ENCODE data around the gene CD46. TPM values are rescaled to one million over a fixed set of nuclear protein-coding genes. Genes with fewer than 3 reads are reported as not detected.
A peak's percentile ranks its signal among the peaks of the same experiment; 100 is the strongest.
"Not testable (repeated sequence)": the region's sequence is repeated elsewhere in the genome, so short reads cannot be mapped to it uniquely, and the experiment has no call there.

The CD46 gene
- total RNA-seq, 1 experiment from 2014 or later, result 86.4 TPM

GRCh38 chr1:207776045-207776444, 24.2 kb downstream of the CD46 start:
- H3K27me3 ChIP-seq, DNase-seq, H3K4me3 ChIP-seq, H3K9me3 ChIP-seq: not testable (repeated sequence)
- H3K36me3 ChIP-seq, result peaks cover 32% of the 10 kb centered on the region

- not testable (repeated sequence) for DNase-seq, H3K4me3 ChIP-seq, H3K9me3 ChIP-seq, H3K27me3 ChIP-seq
- peaks cover 31% of the 10 kb centered on the region for H3K36me3 ChIP-seq
Observed at GRCh38 chr1:207777412-207777811, 25.6 kb downstream of the CD46 start.

GRCh38 chr1:207779008-207779407, 27.2 kb downstream of the CD46 start:
- H3K36me3 ChIP-seq, result peaks cover 42% of the 10 kb centered on the region
- DNase-seq, result no peak
- peaks cover 3% of the 10 kb centered on the region; the same call in 1 of the 2 replicates for H3K9me3 ChIP-seq
- H3K27me3 ChIP-seq, result no peaks in the 10 kb centered on the region
- no peak overlapping the region for H3K4me3 ChIP-seq

GRCh38 chr1:207781312-207781711, 29.5 kb downstream of the CD46 start:
- DNase-seq, result no peak
- Histone ChIP-seq H3K27me3 (no peaks in the 10 kb centered on the region), H3K4me3 (no peak overlapping the region), H3K36me3 (peaks cover 47% of the 10 kb centered on the region), H3K9me3 (peaks cover 3% of the 10 kb centered on the region; the same call in 1 of the 2 replicates)

GRCh38 chr1:207787776-207788175, 35.9 kb downstream of the CD46 start:
- Histone ChIP-seq H3K9me3 (no peaks in the 10 kb centered on the region), H3K36me3 (peaks cover 50% of the 10 kb centered on the region), H3K27me3 (no peaks in the 10 kb centered on the region), H3K4me3 (no peak overlapping the region)
- DNase-seq, result no peak

GRCh38 chr1:207789386-207789785, 37.5 kb downstream of the CD46 start:
- Histone ChIP-seq H3K4me3 (no peak overlapping the region), H3K27me3 (no peaks in the 10 kb centered on the region), H3K36me3 (peaks cover 37% of the 10 kb centered on the region), H3K9me3 (no peaks in the 10 kb centered on the region)
- DNase-seq, result no peak

GRCh38 chr1:207789792-207790787, 38.2 kb downstream of the CD46 start:
- H3K36me3 ChIP-seq, result peaks cover 35% of the 10 kb centered on the region
- no peak for DNase-seq

GRCh38 chr1:207791290-207791689, 39.4 kb downstream of the CD46 start:
- H3K4me3 ChIP-seq, result no peak overlapping the region
- no peaks in the 10 kb centered on the region for H3K27me3 ChIP-seq
- peaks cover 28% of the 10 kb centered on the region for H3K36me3 ChIP-seq
- DNase-seq, result no peak
- no peaks in the 10 kb centered on the region for H3K9me3 ChIP-seq

More at GRCh38 chr1:207789792-207790787, 38.2 kb downstream of the CD46 start:
- Histone ChIP-seq H3K9me3 (no peaks in the 10 kb centered on the region), H3K27me3 (no peaks in the 10 kb centered on the region), H3K4me3 (no peak overlapping the region)

GRCh38 chr1:207793327-207793726, 41.5 kb downstream of the CD46 start:
- DNase-seq, result no peak
- Histone ChIP-seq H3K36me3 (peaks cover 16% of the 10 kb centered on the region), H3K9me3 (no peaks in the 10 kb centered on the region), H3K27me3 (no peaks in the 10 kb centered on the region), H3K4me3 (no peak overlapping the region)

GRCh38 chr1:207794861-207795260, 43.0 kb downstream of the CD46 start:
- no peak for DNase-seq
- Histone ChIP-seq H3K4me3 (no peak overlapping the region), H3K27me3 (no peaks in the 10 kb centered on the region), H3K36me3 (peaks cover 16% of the 10 kb centered on the region), H3K9me3 (no peaks in the 10 kb centered on the region)

- Histone ChIP-seq H3K4me3 (no peak overlapping the region), H3K36me3 (peaks cover 6% of the 10 kb centered on the region), H3K27me3 (no peaks in the 10 kb centered on the region), H3K9me3 (no peaks in the 10 kb centered on the region)
- DNase-seq, result peak; percentile 83
Observed at GRCh38 chr1:207797229-207797973, 45.5 kb downstream of the CD46 start.

GRCh38 chr1:207798847-207799246, 47.0 kb downstream of the CD46 start:
- Histone ChIP-seq H3K36me3 (peaks cover 6% of the 10 kb centered on the region), H3K9me3 (no peaks in the 10 kb centered on the region), H3K4me3 (no peak overlapping the region), H3K27me3 (no peaks in the 10 kb centered on the region)
- no peak for DNase-seq

- DNase-seq, result no peak
- Histone ChIP-seq H3K4me3 (no peak overlapping the region), H3K9me3 (no peaks in the 10 kb centered on the region), H3K27me3 (no peaks in the 10 kb centered on the region), H3K36me3 (peaks cover 11% of the 10 kb centered on the region)
Observed at GRCh38 chr1:207799989-207800648, 48.3 kb downstream of the CD46 start.

- no peaks in the 10 kb centered on the region for H3K27me3 ChIP-seq
- no peaks in the 10 kb centered on the region for H3K9me3 ChIP-seq
- no peak overlapping the region for H3K4me3 ChIP-seq
- H3K36me3 ChIP-seq, result peaks cover 17% of the 10 kb centered on the region
- DNase-seq, result no peak
Observed at GRCh38 chr1:207801819-207802218, 50.0 kb downstream of the CD46 start.

GRCh38 chr1:207803678-207804077, 51.8 kb downstream of the CD46 start:
- Histone ChIP-seq H3K36me3 (peaks cover 26% of the 10 kb centered on the region), H3K27me3 (no peaks in the 10 kb centered on the region), H3K9me3 (no peaks in the 10 kb centered on the region), H3K4me3 (no peak overlapping the region)
- no peak for DNase-seq

GRCh38 chr1:207804721-207805468, 53.0 kb downstream of the CD46 start:
- no peak for DNase-seq
- Histone ChIP-seq H3K4me3 (no peak overlapping the region), H3K27me3 (no peaks in the 10 kb centered on the region), H3K36me3 (peaks cover 30% of the 10 kb centered on the region), H3K9me3 (no peaks in the 10 kb centered on the region)
